Measurements from ENCODE around the gene RDH13. TPM values are rescaled to one million over a fixed set of nuclear protein-coding genes. Genes with fewer than 3 reads are reported as not detected.

Gene RDH13
- total and polyA plus RNA-seq, 10 donors, result 4.6 to 31.5 (median 17.2) TPM

DNA sequence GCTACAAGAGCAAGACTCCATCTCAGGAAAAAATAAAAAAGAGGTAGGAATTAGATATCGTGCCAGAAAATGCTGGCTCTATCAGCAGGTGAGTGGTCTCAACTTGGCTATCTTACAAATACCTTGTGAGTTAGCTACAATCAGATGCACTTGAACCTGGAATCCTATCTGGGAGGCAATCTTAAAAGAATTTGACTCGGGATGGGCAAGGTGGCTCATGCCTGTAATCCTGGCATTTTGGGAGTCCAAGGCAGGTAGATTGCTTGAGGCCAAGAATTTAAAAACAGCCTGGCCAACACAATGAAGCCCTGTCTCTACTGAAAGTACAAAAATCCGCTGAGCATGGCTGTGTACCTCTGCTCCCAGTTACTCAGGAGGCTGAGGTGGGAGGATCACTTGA is 67.4 kb downstream of the RDH13 start:
- WGBS, 5 donors, result 53 to 92% (median 82%) methylated on average over 3 of the region's 3 CpGs
- intact Hi-C loops (cut with DNase I; ENCODE audit: low total_unique reads), result no loop called here
- TF ChIP-seq CTCF (IDR thresholded peaks at IDR 0.05 in 8 of 11, conservative IDR thresholded peaks at IDR 0.05 in 3 of 11), result no peak
- no peak for TF ChIP-seq POLR2AphosphoS5 (IDR thresholded peaks at IDR 0.05)
- no peak for TF ChIP-seq POLR2A (IDR thresholded peaks at IDR 0.05)

More for the DNA sequence above, 67.4 kb downstream of the RDH13 start:
- Histone ChIP-seq H3K27me3 (replicated peaks in 1 of 7) (no peaks in the 10 kb centered on the region), H3K4me3 (no peak overlapping the region), H3K27ac (no peak overlapping the region), H3K9me3 (peaks cover 0 to 4% (median 0%) of the 10 kb centered on the region in 8 donors), H3K4me1 (no peaks in the 10 kb centered on the region), H3K36me3 (no peaks in the 10 kb centered on the region)
- DNase-seq, result no peak

Other genes starting within 250 kb of the RDH13 start
- 1 to 10 TPM in 1 of 7 donors, under 1 TPM in 5, not detected in 1; 0.69 to 6.3 (median 0.90) TPM for gene KIR3DL1, start 246.7 kb downstream of the RDH13 start, total RNA-seq
- gene KIR3DL1, start 246.7 kb downstream of the RDH13 start, polyA plus RNA-seq, result under 1 TPM; 0.07 to 0.13 (median 0.12) TPM
- 1 to 10 TPM in 5 of 7 donors, under 1 TPM in 2; 0.66 to 2.2 (median 1.0) TPM for gene KIR2DS4, start 230.5 kb downstream of the RDH13 start, total RNA-seq
- gene KIR2DS4, start 230.5 kb downstream of the RDH13 start, polyA plus RNA-seq, result under 1 TPM in 2 of 3 donors, not detected in 1; 0.39 to 0.48 TPM
- gene KIR3DL2, start 212.7 kb downstream of the RDH13 start, total RNA-seq, result 1 to 10 TPM in 5 of 7 donors, under 1 TPM in 2; 0.39 to 2.7 (median 1.0) TPM
- under 1 TPM; 0.13 to 0.59 (median 0.19) TPM for gene KIR3DL2, start 212.7 kb downstream of the RDH13 start, polyA plus RNA-seq
- gene FCAR, start 188.9 kb downstream of the RDH13 start, total RNA-seq, result 10 to 100 TPM; 17.4 to 86.3 (median 32.8) TPM
- 1 to 10 TPM in 2 of 3 donors, under 1 TPM in 1; 0.59 to 3.7 (median 1.1) TPM for gene FCAR, start 188.9 kb downstream of the RDH13 start, polyA plus RNA-seq
- 10 to 100 TPM in 5 of 7 donors, 1 to 10 TPM in 2; 8.2 to 16.7 (median 11.8) TPM for gene NCR1, start 157.0 kb downstream of the RDH13 start, total RNA-seq
- gene NCR1, start 157.0 kb downstream of the RDH13 start, polyA plus RNA-seq, result 1 to 10 TPM in 1 of 3 donors, under 1 TPM in 2; 0.33 to 1.3 (median 0.50) TPM
- gene NLRP7, start 115.6 kb downstream of the RDH13 start, total RNA-seq, result 1 to 10 TPM in 1 of 7 donors, under 1 TPM in 6; 0.09 to 1.3 (median 0.36) TPM
- under 1 TPM; 0.09 to 0.11 (median 0.10) TPM for gene NLRP7, start 115.6 kb downstream of the RDH13 start, polyA plus RNA-seq
- gene NLRP2, start 96.8 kb downstream of the RDH13 start, total RNA-seq, result 10 to 100 TPM in 2 of 7 donors, 1 to 10 TPM in 5; 5.1 to 21.2 (median 7.6) TPM
- 10 to 100 TPM in 1 of 3 donors, 1 to 10 TPM in 2; 2.0 to 16.1 (median 3.8) TPM for gene NLRP2, start 96.8 kb downstream of the RDH13 start, polyA plus RNA-seq
- 1 to 10 TPM; 1.3 to 3.8 (median 1.7) TPM for gene GP6, start 24.9 kb downstream of the RDH13 start, total RNA-seq
- under 1 TPM; 0.09 to 0.41 (median 0.35) TPM for gene GP6, start 24.9 kb downstream of the RDH13 start, polyA plus RNA-seq
- gene EPS8L1, start 12.7 kb upstream of the RDH13 start, total RNA-seq, result 1 to 10 TPM in 5 of 7 donors, under 1 TPM in 1, not detected in 1; 0.37 to 3.4 (median 2.2) TPM
- gene EPS8L1, start 12.7 kb upstream of the RDH13 start, polyA plus RNA-seq, result 1 to 10 TPM; 5.2 to 5.3 (median 5.3) TPM
- 100 to 1,000 TPM in 5 of 7 donors, 10 to 100 TPM in 2; 88.2 to 193 (median 129) TPM for gene PPP1R12C, start 54.5 kb upstream of the RDH13 start, total RNA-seq
- 100 to 1,000 TPM in 2 of 3 donors, 10 to 100 TPM in 1; 98.2 to 292 (median 263) TPM for gene PPP1R12C, start 54.5 kb upstream of the RDH13 start, polyA plus RNA-seq
- 1 to 10 TPM in 4 of 7 donors, not detected in 3; 1.3 to 5.4 (median 2.6) TPM for gene TNNT1, start 86.1 kb upstream of the RDH13 start, total RNA-seq
- gene TNNT1, start 86.1 kb upstream of the RDH13 start, polyA plus RNA-seq, result 1 to 10 TPM in 1 of 3 donors, under 1 TPM in 2; 0.26 to 6.2 (median 0.94) TPM
- not detected for gene TNNI3, start 94.6 kb upstream of the RDH13 start, total RNA-seq
- under 1 TPM; 0.15 to 0.74 (median 0.70) TPM for gene TNNI3, start 94.6 kb upstream of the RDH13 start, polyA plus RNA-seq
- gene DNAAF3, start 103.5 kb upstream of the RDH13 start, total RNA-seq, result 1 to 10 TPM in 2 of 7 donors, under 1 TPM in 3, not detected in 2; 0.68 to 1.1 (median 0.76) TPM
- gene DNAAF3, start 103.5 kb upstream of the RDH13 start, polyA plus RNA-seq, result under 1 TPM; 0.28 to 0.45 (median 0.36) TPM
- gene SYT5, start 117.1 kb upstream of the RDH13 start, total RNA-seq, result 1 to 10 TPM in 1 of 7 donors, not detected in 6; 1.4 TPM
- under 1 TPM; 0.06 to 0.23 (median 0.13) TPM for gene SYT5, start 117.1 kb upstream of the RDH13 start, polyA plus RNA-seq
- gene PTPRH, start 146.4 kb upstream of the RDH13 start, total RNA-seq, result 10 to 100 TPM; 36.8 to 97.9 (median 53.8) TPM
- gene PTPRH, start 146.4 kb upstream of the RDH13 start, polyA plus RNA-seq, result 10 to 100 TPM in 2 of 3 donors, 1 to 10 TPM in 1; 6.5 to 31.7 (median 14.9) TPM
- 10 to 100 TPM in 3 of 7 donors, 1 to 10 TPM in 4; 7.5 to 11.7 (median 9.6) TPM for gene TMEM86B, start 165.6 kb upstream of the RDH13 start, total RNA-seq
- gene TMEM86B, start 165.6 kb upstream of the RDH13 start, polyA plus RNA-seq, result 10 to 100 TPM; 11.8 to 31.5 (median 28.2) TPM
- 100 to 1,000 TPM; 113 to 150 (median 133) TPM for gene PPP6R1, start 195.9 kb upstream of the RDH13 start, total RNA-seq
- gene PPP6R1, start 195.9 kb upstream of the RDH13 start, polyA plus RNA-seq, result 10 to 100 TPM; 49.2 to 90.5 (median 65.1) TPM
- gene HSPBP1, start 217.0 kb upstream of the RDH13 start, total RNA-seq, result 10 to 100 TPM; 14.2 to 26.8 (median 17.6) TPM
- gene HSPBP1, start 217.0 kb upstream of the RDH13 start, polyA plus RNA-seq, result 10 to 100 TPM; 14.2 to 27.0 (median 26.4) TPM
- 1 to 10 TPM in 5 of 7 donors, under 1 TPM in 2; 0.79 to 2.9 (median 1.7) TPM for gene BRSK1, start 220.8 kb upstream of the RDH13 start, total RNA-seq
- 1 to 10 TPM in 2 of 3 donors, under 1 TPM in 1; 0.70 to 1.5 (median 1.0) TPM for gene BRSK1, start 220.8 kb upstream of the RDH13 start, polyA plus RNA-seq